ENCODE measurements around the gene HLA-DQA1.
"Not testable (repeated sequence)": the region's sequence is repeated elsewhere in the genome, so short reads cannot be mapped to it uniquely, and the experiment has no call there.

HLA-DQA1 gene

GRCh38 chr6:32637219-32637880 lies at the start of gene HLA-DQA1:
HLA-DQA1 (plus strand) TSS chr6:32637406; CDS start chr6:32637459, 53 bp downstream.
- TF ChIP-seq CTCF (IDR thresholded peaks at IDR 0.05) = no peak
- H3K36me3 Mint-ChIP-seq (ENCODE audit: low read depth) = no peaks in the 10 kb centered on the region
- no peak within 1 kb of the TSS for H3K4me3 Mint-ChIP-seq
- H3K27me3 Mint-ChIP-seq (ENCODE audit: low read depth, poor library complexity) = peaks cover 8% of the 10 kb centered on the region
- H3K4me1 Mint-ChIP-seq = peaks cover 24% of the 10 kb centered on the region
- DNase-seq = no peak
- H3K9me3 Mint-ChIP-seq = no peaks in the 10 kb centered on the region
- no peak within 1 kb of the TSS for H3K27ac Mint-ChIP-seq

DNA sequence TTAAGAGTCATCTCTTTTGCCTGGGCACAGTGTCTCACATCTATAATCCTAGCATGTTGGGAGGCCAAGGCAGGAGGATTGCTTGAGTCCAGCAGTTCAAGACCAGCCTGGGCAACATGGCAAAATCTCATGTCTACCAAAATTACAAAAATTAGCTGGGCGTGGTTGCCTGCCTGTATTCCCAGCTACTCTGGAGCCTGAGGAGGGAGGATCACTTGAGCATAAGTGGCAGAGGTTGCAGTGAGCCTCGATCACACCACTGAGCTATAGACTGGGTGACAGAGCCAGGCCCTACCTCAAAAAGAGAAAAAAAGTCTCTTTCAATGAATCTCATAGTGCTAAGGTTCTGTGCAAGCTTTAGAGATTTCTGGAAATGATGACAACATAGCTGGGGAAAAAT lies 49.0 kb upstream of the HLA-DQA1 start:
- Mint-ChIP-seq H3K9me3 (no peaks in the 10 kb centered on the region), H3K4me3 (no peak overlapping the region), H3K27ac (no peak overlapping the region), H3K36me3 (ENCODE audit: low read depth) (no peaks in the 10 kb centered on the region), H3K4me1 (peaks cover 21% of the 10 kb centered on the region), H3K27me3 (ENCODE audit: low read depth, poor library complexity) (peaks cover 21% of the 10 kb centered on the region)
- DNase-seq = no peak
- TF ChIP-seq CTCF (IDR thresholded peaks at IDR 0.05) = no peak

GRCh38 chr6:32589596-32590449 lies 47.4 kb upstream of the HLA-DQA1 start, which contains the start of gene HLA-DRB1:
HLA-DRB1 (minus strand) TSS chr6:32589848; CDS start chr6:32589742, 106 bp downstream.
- Mint-ChIP-seq H3K27ac (no peak within 1 kb of the TSS), H3K36me3 (ENCODE audit: low read depth) (no peaks in the 10 kb centered on the region), H3K4me1 (peaks cover 6% of the 10 kb centered on the region), H3K27me3 (ENCODE audit: low read depth, poor library complexity) (peaks cover 12% of the 10 kb centered on the region), H3K4me3 (no peak within 1 kb of the TSS), H3K9me3 (peaks cover 5% of the 10 kb centered on the region)
- DNase-seq = no peak
- TF ChIP-seq CTCF (IDR thresholded peaks at IDR 0.05) = no peak

GRCh38 chr6:32590713-32591112 lies 46.5 kb upstream of the HLA-DQA1 start:
- not testable (repeated sequence) for H3K27ac Mint-ChIP-seq; H3K4me3 Mint-ChIP-seq; H3K4me1 Mint-ChIP-seq; DNase-seq; H3K9me3 Mint-ChIP-seq; H3K36me3 Mint-ChIP-seq (ENCODE audit: low read depth); H3K27me3 Mint-ChIP-seq (ENCODE audit: low read depth, poor library complexity)

DNA sequence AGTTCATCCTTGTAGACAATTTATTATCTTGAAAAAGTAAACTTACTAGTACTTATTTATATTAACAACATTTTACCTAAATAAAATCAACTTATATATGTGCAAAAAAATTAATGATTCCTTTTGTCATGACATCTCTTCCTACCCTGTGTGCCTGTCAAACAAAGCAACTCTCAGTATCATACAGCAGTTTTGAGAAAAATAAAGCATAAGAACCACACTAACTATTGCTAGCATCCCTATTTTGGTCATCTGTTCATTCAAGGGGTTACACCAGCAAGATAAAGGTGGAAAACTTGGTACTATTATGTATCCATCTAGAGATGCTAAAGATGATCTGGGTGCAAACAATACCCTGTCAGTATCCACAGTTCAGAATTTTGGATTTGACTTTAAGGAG lies 40.2 kb upstream of the HLA-DQA1 start:
- H3K36me3 Mint-ChIP-seq (ENCODE audit: low read depth) = peaks cover 7% of the 10 kb centered on the region
- TF ChIP-seq CTCF (IDR thresholded peaks at IDR 0.05) = no peak
- H3K27me3 Mint-ChIP-seq (ENCODE audit: low read depth, poor library complexity) = peaks cover 5% of the 10 kb centered on the region
- no peaks in the 10 kb centered on the region for H3K4me1 Mint-ChIP-seq
- no peak overlapping the region for H3K27ac Mint-ChIP-seq
- no peak for DNase-seq
- no peak overlapping the region for H3K4me3 Mint-ChIP-seq
- peaks cover 38% of the 10 kb centered on the region for H3K9me3 Mint-ChIP-seq

GRCh38 chr6:32602383-32602782 lies 34.8 kb upstream of the HLA-DQA1 start:
- peaks cover 24% of the 10 kb centered on the region for H3K9me3 Mint-ChIP-seq

More at GRCh38 chr6:32602383-32602782, 34.8 kb upstream of the HLA-DQA1 start:
- no peak for DNase-seq
- no peak overlapping the region for H3K4me3 Mint-ChIP-seq
- peaks cover 7% of the 10 kb centered on the region for H3K36me3 Mint-ChIP-seq (ENCODE audit: low read depth)
- no peak overlapping the region for H3K27ac Mint-ChIP-seq
- no peak for TF ChIP-seq CTCF (IDR thresholded peaks at IDR 0.05)
- H3K4me1 Mint-ChIP-seq = no peaks in the 10 kb centered on the region
- peaks cover 5% of the 10 kb centered on the region for H3K27me3 Mint-ChIP-seq (ENCODE audit: low read depth, poor library complexity)

Measured in nephron progenitor cell (in vitro differentiated cells).